ENCODE data around the gene SUGP2. TPM values are rescaled to one million over a fixed set of nuclear protein-coding genes. Genes with fewer than 3 reads are reported as not detected.

SUGP2 gene
- total and polyA plus RNA-seq, 2 of the 13 experiments (the other 11 are each of a cell fraction or from before 2014, with no cell fraction given) = 40.6 to 57.7 TPM

DNA sequence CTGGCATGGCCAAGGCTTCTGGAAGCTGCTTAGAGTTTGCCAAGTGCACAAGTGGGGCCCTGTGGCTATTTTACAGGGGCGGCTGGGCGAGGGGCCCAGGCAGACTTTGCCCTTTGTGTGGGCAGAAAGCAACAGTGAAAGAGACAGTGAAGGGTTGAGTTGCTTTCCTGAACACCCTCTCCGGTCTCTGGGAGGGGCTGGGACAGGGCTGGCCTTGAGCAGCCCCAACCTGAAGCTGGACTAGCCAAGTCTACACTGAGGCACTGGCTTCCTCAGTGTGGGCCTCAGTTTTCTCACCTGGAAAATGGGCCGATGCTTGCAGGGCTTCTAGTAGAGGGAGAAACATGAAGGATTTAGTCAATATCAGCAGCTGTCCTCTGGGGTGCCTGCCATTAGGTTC is 89.9 kb downstream of the SUGP2 start (continued):
- TF ChIP-seq, protein P1, sequence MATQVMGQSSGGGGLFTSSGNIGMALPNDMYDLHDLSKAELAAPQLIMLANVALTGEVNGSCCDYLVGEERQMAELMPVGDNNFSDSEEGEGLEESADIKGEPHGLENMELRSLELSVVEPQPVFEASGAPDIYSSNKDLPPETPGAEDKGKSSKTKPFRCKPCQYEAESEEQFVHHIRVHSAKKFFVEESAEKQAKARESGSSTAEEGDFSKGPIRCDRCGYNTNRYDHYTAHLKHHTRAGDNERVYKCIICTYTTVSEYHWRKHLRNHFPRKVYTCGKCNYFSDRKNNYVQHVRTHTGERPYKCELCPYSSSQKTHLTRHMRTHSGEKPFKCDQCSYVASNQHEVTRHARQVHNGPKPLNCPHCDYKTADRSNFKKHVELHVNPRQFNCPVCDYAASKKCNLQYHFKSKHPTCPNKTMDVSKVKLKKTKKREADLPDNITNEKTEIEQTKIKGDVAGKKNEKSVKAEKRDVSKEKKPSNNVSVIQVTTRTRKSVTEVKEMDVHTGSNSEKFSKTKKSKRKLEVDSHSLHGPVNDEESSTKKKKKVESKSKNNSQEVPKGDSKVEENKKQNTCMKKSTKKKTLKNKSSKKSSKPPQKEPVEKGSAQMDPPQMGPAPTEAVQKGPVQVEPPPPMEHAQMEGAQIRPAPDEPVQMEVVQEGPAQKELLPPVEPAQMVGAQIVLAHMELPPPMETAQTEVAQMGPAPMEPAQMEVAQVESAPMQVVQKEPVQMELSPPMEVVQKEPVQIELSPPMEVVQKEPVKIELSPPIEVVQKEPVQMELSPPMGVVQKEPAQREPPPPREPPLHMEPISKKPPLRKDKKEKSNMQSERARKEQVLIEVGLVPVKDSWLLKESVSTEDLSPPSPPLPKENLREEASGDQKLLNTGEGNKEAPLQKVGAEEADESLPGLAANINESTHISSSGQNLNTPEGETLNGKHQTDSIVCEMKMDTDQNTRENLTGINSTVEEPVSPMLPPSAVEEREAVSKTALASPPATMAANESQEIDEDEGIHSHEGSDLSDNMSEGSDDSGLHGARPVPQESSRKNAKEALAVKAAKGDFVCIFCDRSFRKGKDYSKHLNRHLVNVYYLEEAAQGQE (IDR thresholded peaks at IDR 0.05; ENCODE audit: borderline replicate concordance in 1 of 2, low read depth in 1 of 2, low read length in 2 of 2) = no peak
- no peak for TF ChIP-seq JUND (CRISPR knock-in tag; IDR thresholded peaks at IDR 0.05)
- TF ChIP-seq, protein P2, sequence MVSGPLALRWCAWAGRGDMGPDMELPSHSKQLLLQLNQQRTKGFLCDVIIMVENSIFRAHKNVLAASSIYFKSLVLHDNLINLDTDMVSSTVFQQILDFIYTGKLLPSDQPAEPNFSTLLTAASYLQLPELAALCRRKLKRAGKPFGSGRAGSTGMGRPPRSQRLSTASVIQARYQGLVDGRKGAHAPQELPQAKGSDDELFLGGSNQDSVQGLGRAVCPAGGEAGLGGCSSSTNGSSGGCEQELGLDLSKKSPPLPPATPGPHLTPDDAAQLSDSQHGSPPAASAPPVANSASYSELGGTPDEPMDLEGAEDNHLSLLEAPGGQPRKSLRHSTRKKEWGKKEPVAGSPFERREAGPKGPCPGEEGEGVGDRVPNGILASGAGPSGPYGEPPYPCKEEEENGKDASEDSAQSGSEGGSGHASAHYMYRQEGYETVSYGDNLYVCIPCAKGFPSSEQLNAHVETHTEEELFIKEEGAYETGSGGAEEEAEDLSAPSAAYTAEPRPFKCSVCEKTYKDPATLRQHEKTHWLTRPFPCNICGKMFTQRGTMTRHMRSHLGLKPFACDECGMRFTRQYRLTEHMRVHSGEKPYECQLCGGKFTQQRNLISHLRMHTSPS (CRISPR knock-in tag; IDR thresholded peaks at IDR 0.05; ENCODE audit: low read depth) = 0 out of 2 replicates have a peak, but pooled peaks have one; percentile 39
- no peak for TF ChIP-seq KMT2A (CRISPR knock-in tag; IDR thresholded peaks at IDR 0.05)
- no peak for TF ChIP-seq ZNF138 (CRISPR knock-in tag; IDR thresholded peaks at IDR 0.05; ENCODE audit: low read depth)
- TF ChIP-seq MED1 (CRISPR knock-in tag; IDR thresholded peaks at IDR 0.05) = peak; percentile 17; the same call in 1 of the 2 replicates
- no peak for TF ChIP-seq HHEX (CRISPR knock-in tag; IDR thresholded peaks at IDR 0.05)
- TF ChIP-seq, protein P3, sequence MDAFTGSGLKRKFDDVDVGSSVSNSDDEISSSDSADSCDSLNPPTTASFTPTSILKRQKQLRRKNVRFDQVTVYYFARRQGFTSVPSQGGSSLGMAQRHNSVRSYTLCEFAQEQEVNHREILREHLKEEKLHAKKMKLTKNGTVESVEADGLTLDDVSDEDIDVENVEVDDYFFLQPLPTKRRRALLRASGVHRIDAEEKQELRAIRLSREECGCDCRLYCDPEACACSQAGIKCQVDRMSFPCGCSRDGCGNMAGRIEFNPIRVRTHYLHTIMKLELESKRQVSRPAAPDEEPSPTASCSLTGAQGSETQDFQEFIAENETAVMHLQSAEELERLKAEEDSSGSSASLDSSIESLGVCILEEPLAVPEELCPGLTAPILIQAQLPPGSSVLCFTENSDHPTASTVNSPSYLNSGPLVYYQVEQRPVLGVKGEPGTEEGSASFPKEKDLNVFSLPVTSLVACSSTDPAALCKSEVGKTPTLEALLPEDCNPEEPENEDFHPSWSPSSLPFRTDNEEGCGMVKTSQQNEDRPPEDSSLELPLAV (CRISPR knock-in tag; conservative IDR thresholded peaks at IDR 0.05; ENCODE audit: low read depth) = no peak
- TF ChIP-seq HOXD1 (CRISPR knock-in tag; IDR thresholded peaks at IDR 0.05) = no peak
- TF ChIP-seq TSC22D2 (CRISPR knock-in tag; IDR thresholded peaks at IDR 0.05; ENCODE audit: borderline replicate concordance) = no peak
- TF ChIP-seq ZSCAN22 (CRISPR knock-in tag; IDR thresholded peaks at IDR 0.05) = no peak
- TF ChIP-seq ZNF629 (CRISPR knock-in tag; conservative IDR thresholded peaks at IDR 0.05) = peak; percentile 99
- TF ChIP-seq FOXJ3 (CRISPR knock-in tag; IDR thresholded peaks at IDR 0.05; ENCODE audit: borderline replicate concordance) = no peak
- no peak for TF ChIP-seq ZNF263 (CRISPR knock-in tag; IDR thresholded peaks at IDR 0.05)
- peak; percentile 30; the same call in 1 of the 2 replicates for TF ChIP-seq HDAC2 (CRISPR knock-in tag; IDR thresholded peaks at IDR 0.05)
- no peak for TF ChIP-seq SP5 (CRISPR knock-in tag; IDR thresholded peaks at IDR 0.05; ENCODE audit: borderline replicate concordance, low read depth)
- TF ChIP-seq, protein P4, sequence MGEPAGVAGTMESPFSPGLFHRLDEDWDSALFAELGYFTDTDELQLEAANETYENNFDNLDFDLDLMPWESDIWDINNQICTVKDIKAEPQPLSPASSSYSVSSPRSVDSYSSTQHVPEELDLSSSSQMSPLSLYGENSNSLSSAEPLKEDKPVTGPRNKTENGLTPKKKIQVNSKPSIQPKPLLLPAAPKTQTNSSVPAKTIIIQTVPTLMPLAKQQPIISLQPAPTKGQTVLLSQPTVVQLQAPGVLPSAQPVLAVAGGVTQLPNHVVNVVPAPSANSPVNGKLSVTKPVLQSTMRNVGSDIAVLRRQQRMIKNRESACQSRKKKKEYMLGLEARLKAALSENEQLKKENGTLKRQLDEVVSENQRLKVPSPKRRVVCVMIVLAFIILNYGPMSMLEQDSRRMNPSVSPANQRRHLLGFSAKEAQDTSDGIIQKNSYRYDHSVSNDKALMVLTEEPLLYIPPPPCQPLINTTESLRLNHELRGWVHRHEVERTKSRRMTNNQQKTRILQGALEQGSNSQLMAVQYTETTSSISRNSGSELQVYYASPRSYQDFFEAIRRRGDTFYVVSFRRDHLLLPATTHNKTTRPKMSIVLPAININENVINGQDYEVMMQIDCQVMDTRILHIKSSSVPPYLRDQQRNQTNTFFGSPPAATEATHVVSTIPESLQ (CRISPR knock-in tag; conservative IDR thresholded peaks at IDR 0.05) = no peak
- peak; percentile 41; the same call in 1 of the 2 replicates for TF ChIP-seq GATAD2A (CRISPR knock-in tag; IDR thresholded peaks at IDR 0.05)
- TF ChIP-seq ZSCAN20 (CRISPR knock-in tag; IDR thresholded peaks at IDR 0.05; ENCODE audit: borderline replicate concordance) = peak; percentile 77; the same call in 1 of the 2 replicates
